NCI-H69 (cell line): Measurements from ENCODE around the gene PKD2.

ENCODE experiments used
- DNase-seq: peaks from one replicate; lab custom pipeline; 2025; lab: John Stamatoyannopoulos, UW

Gene PKD2

GRCh38 chr4:88027611-88028608 is 20.5 kb downstream of the PKD2 start:
- DNase-seq: no peak

GRCh38 chr4:88028946-88029345 is 21.5 kb downstream of the PKD2 start:
- DNase-seq: no peak

GRCh38 chr4:88029556-88029955 is 22.1 kb downstream of the PKD2 start:
- no peak for DNase-seq

- no peak for DNase-seq
Measured at GRCh38 chr4:88030565-88031310, 23.3 kb downstream of the PKD2 start.

- DNase-seq: peak; percentile 55
Measured at GRCh38 chr4:88033309-88033708, 25.9 kb downstream of the PKD2 start.

- DNase-seq: no peak
Measured at GRCh38 chr4:88035292-88035691, 27.9 kb downstream of the PKD2 start.

GRCh38 chr4:88037447-88037846 is 30.0 kb downstream of the PKD2 start:
- no peak for DNase-seq

- no peak for DNase-seq
Measured at GRCh38 chr4:88037936-88038335, 30.5 kb downstream of the PKD2 start.

- DNase-seq: no peak
Measured at GRCh38 chr4:88040707-88041106, 33.3 kb downstream of the PKD2 start.

- DNase-seq: no peak
Measured at GRCh38 chr4:88041626-88042025, 34.2 kb downstream of the PKD2 start.

GRCh38 chr4:88043001-88043400 is 35.6 kb downstream of the PKD2 start:
- no peak for DNase-seq

- DNase-seq: no peak
Measured at GRCh38 chr4:88043586-88044340, 36.3 kb downstream of the PKD2 start.

- no peak for DNase-seq
Measured at GRCh38 chr4:88045021-88045420, 37.6 kb downstream of the PKD2 start.

GRCh38 chr4:88054229-88054628 is 46.8 kb downstream of the PKD2 start:
- no peak for DNase-seq

GRCh38 chr4:88054901-88055300 is 47.5 kb downstream of the PKD2 start:
- DNase-seq: peak; percentile 21

GRCh38 chr4:88058295-88058694 is 50.9 kb downstream of the PKD2 start:
- DNase-seq: no peak

GRCh38 chr4:88059766-88060165 is 52.3 kb downstream of the PKD2 start:
- no peak for DNase-seq

GRCh38 chr4:88060431-88060830 is 53.0 kb downstream of the PKD2 start:
- no peak for DNase-seq

GRCh38 chr4:88062311-88062710 is 54.9 kb downstream of the PKD2 start:
- DNase-seq: no peak

GRCh38 chr4:88062843-88063242 is 55.4 kb downstream of the PKD2 start:
- no peak for DNase-seq

GRCh38 chr4:88063634-88064296 is 56.3 kb downstream of the PKD2 start:
- no peak for DNase-seq

GRCh38 chr4:88064410-88064809 is 57.0 kb downstream of the PKD2 start:
- DNase-seq: no peak
